Activated gamma-delta T cell treated with Interleukin-2 at 50 U/mL for 16 hours (primary cell): ENCODE results near the gene EHMT2.
"Not testable (repeated sequence)": the region's sequence is repeated elsewhere in the genome, so short reads cannot be mapped to it uniquely, and the experiment has no call there.

ENCODE experiments used
- DNase-seq: peaks from one replicate; pipeline ENCODE4 v3.0.0-alpha.2; 2020

EHMT2 gene

GRCh38 chr6:31887173-31888007 lies 10.1 kb downstream of the EHMT2 start:
- no peak for DNase-seq

GRCh38 chr6:31886541-31886991 lies 10.9 kb downstream of the EHMT2 start:
- DNase-seq = no peak

GRCh38 chr6:31884528-31885035 lies 12.9 kb downstream of the EHMT2 start:
- DNase-seq = no peak

- no peak for DNase-seq
These were observed 13.8 kb downstream of the EHMT2 start for GRCh38 chr6:31883676-31884075.

- DNase-seq = no peak
These were observed 15.2 kb downstream of the EHMT2 start for GRCh38 chr6:31882344-31882743.

- DNase-seq = no peak
These were observed 16.2 kb downstream of the EHMT2 start for GRCh38 chr6:31881136-31881859.

- no peak for DNase-seq
These were observed 16.9 kb downstream of the EHMT2 start for GRCh38 chr6:31880616-31881015.

- DNase-seq = no peak
These were observed 17.6 kb downstream of the EHMT2 start for GRCh38 chr6:31879901-31880300.

- DNase-seq = no peak
These were observed 18.4 kb downstream of the EHMT2 start for GRCh38 chr6:31879143-31879542.

GRCh38 chr6:31878726-31879125 lies 18.8 kb downstream of the EHMT2 start, which contains the start of gene SLC44A4:
SLC44A4 (minus strand) TSS chr6:31878997; CDS start chr6:31878980, 17 bp downstream.
- no peak for DNase-seq

- DNase-seq = no peak
These were observed 19.3 kb downstream of the EHMT2 start for GRCh38 chr6:31878222-31878621.

- DNase-seq = no peak
These were observed 19.8 kb downstream of the EHMT2 start for GRCh38 chr6:31877651-31878161.

- DNase-seq = no peak
These were observed 20.3 kb downstream of the EHMT2 start for GRCh38 chr6:31877125-31877650.

GRCh38 chr6:31876357-31876756 lies 21.1 kb downstream of the EHMT2 start:
- no peak for DNase-seq

- DNase-seq = no peak
These were observed 21.6 kb downstream of the EHMT2 start for GRCh38 chr6:31875877-31876276.

- DNase-seq = no peak
These were observed 22.5 kb downstream of the EHMT2 start for GRCh38 chr6:31874836-31875572.

- DNase-seq = no peak
These were observed 23.3 kb downstream of the EHMT2 start for GRCh38 chr6:31874084-31874670.

- DNase-seq = no peak
These were observed 26.3 kb downstream of the EHMT2 start for GRCh38 chr6:31871046-31871659.

- DNase-seq = no peak
These were observed 27.0 kb downstream of the EHMT2 start for GRCh38 chr6:31870385-31870921.

GRCh38 chr6:31869343-31869742 lies 28.2 kb downstream of the EHMT2 start:
- no peak for DNase-seq

- DNase-seq = not testable (repeated sequence)
These were observed 28.9 kb downstream of the EHMT2 start for GRCh38 chr6:31868658-31868971.
